Endothelial cell of umbilical vein (primary cell): Measurements from ENCODE around the gene ANKRD40CL.

Experiments
- CTCF ChIP-seq, 2 donors: IDR thresholded peaks; 1 replicate in 1 of 2; 2 replicates in 1 of 2; pipeline ENCODE4 v1.5.1; 2011; ENCODE audit warnings: low read length in 2 of 2, mild to moderate bottlenecking in 2 of 2, moderate library complexity in 2 of 2, control low read depth in 1 of 2, inconsistent platforms in 1 of 2, low read depth in 1 of 2; ENCODE audit not compliant: insufficient read depth in 1 of 2; ENCODE audit errors: extremely low read depth in 1 of 2
- EZH2 ChIP-seq: IDR thresholded peaks from 2 replicates; pipeline ENCODE4 v1.6.1; 2012; ENCODE audit warnings: borderline replicate concordance, low read depth, mild to moderate bottlenecking, moderate library complexity, low read length, inconsistent platforms; ENCODE audit not compliant: severe bottlenecking
- POLR2A ChIP-seq: IDR thresholded peaks from 2 replicates; pipeline ENCODE4 v1.6.1; 2012; ENCODE audit warnings: low read depth, mild to moderate bottlenecking, control low read depth, low read length
- POLR2AphosphoS5 ChIP-seq: IDR thresholded peaks from 2 replicates; pipeline ENCODE4 v1.6.1; 2012; ENCODE audit warnings: low read depth, mild to moderate bottlenecking, control low read depth, low read length, moderate library complexity; ENCODE audit not compliant: insufficient read depth

DNA sequence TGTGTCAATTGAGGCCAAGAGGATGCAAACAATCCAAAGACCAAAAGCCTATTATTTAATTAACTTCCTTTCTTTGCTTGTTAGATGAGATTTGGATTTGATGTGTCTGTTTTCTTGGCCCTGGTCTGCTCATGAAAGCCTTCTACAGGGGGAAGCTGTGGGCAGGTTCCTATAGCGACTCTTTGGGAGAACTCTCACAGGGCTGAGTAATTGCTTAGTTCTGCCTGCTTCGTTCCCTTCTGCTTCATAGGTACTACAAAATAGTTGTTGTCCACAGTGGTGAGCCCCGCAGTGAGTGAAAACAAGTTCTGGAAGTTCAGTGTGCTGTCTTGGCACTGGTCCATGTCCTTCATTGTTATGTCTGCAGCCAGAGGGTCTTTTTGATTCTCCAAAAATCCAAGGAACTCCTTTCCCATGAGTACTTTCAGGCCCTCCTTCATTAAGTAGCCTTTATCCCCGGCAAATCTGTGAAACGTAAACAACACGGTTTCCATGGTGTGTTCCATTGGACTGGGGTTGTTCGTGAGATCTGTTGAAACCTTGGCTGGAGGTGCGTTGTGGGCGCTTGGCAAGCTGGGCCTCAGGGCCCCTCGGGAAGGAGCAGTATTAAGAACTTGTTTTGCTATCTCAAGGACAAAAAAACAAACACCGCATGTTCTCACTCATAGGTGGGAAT, 30.0 kb upstream of the ANKRD40CL start:
- TF ChIP-seq CTCF (IDR thresholded peaks at IDR 0.05; ENCODE audit: extremely low read depth in 1 of 2, insufficient read depth in 1 of 2, low read depth in 1 of 2, low read length in 2 of 2) (no peak), POLR2A (no peak), EZH2 (no peak), POLR2AphosphoS5 (no peak)
